Breast epithelium (tissue), 3 donors: ENCODE results near the gene AP5S1.

ENCODE experiments used
- CTCF ChIP-seq, 3 donors: fragments of 450-650 bp; IDR thresholded peaks; one replicate each; pipeline ENCODE4 v1.5.1; 2016 to 2017; ENCODE audit warnings: antibody characterized with exemption in 3 of 3, mild to moderate bottlenecking in 3 of 3, moderate library complexity in 3 of 3
- POLR2A ChIP-seq: fragments of 450-650 bp; IDR thresholded peaks from one replicate; pipeline ENCODE4 v1.6.1; 2016; ENCODE audit warnings: antibody characterized with exemption, mild to moderate bottlenecking, moderate library complexity

GRCh38 chr20:3785240-3786125, 34.9 kb upstream of the AP5S1 start:
- TF ChIP-seq POLR2A (no peak), CTCF (IDR thresholded peaks at IDR 0.05) (no peak)
